ENCODE results near the gene NCKAP5.

DNA sequence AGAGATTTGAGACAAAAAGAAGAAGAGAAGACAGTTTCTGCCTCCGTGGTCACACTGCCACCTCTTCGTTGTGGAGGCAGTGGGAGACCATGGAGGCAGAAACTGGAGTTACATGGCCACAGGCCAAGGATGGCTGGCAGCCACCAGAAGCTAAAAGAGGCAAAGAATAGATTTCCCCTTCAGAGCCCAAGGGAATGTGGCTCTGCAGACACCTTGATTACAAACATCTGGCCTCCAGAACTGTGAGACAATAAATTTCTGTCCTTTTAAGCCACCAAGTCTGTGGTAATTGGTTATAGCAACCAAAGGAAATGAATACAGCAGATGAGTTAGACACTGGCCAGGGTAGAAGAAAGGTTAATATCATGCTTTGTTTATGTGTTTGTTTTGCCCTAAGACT is 477.9 kb downstream of the NCKAP5 start:
- no peak for TF ChIP-seq POLR2A (IDR thresholded peaks at IDR 0.05)
- TF ChIP-seq, protein P1, sequence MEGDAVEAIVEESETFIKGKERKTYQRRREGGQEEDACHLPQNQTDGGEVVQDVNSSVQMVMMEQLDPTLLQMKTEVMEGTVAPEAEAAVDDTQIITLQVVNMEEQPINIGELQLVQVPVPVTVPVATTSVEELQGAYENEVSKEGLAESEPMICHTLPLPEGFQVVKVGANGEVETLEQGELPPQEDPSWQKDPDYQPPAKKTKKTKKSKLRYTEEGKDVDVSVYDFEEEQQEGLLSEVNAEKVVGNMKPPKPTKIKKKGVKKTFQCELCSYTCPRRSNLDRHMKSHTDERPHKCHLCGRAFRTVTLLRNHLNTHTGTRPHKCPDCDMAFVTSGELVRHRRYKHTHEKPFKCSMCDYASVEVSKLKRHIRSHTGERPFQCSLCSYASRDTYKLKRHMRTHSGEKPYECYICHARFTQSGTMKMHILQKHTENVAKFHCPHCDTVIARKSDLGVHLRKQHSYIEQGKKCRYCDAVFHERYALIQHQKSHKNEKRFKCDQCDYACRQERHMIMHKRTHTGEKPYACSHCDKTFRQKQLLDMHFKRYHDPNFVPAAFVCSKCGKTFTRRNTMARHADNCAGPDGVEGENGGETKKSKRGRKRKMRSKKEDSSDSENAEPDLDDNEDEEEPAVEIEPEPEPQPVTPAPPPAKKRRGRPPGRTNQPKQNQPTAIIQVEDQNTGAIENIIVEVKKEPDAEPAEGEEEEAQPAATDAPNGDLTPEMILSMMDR (IDR thresholded peaks at IDR 0.05): no peak
- no peak for TF ChIP-seq POLR2AphosphoS5 (IDR thresholded peaks at IDR 0.05)

Data from prostate gland (tissue), 2 donors.